ENCODE data around the gene TMEM134.

- no peak for TF ChIP-seq CTCF (IDR thresholded peaks at IDR 0.05; ENCODE audit: extremely low read depth in 1 of 2, insufficient read depth in 1 of 2, low read depth in 1 of 2, low read length in 2 of 2)
- no peak for TF ChIP-seq POLR2A (IDR thresholded peaks at IDR 0.05; ENCODE audit: low read depth, low read length)
- TF ChIP-seq FOS (IDR thresholded peaks at IDR 0.05; ENCODE audit: borderline replicate concordance, insufficient read depth, low read length): no peak
- no peak for TF ChIP-seq POLR2AphosphoS5 (IDR thresholded peaks at IDR 0.05; ENCODE audit: insufficient read depth, low read depth, low read length)
- no peak for TF ChIP-seq EZH2 (IDR thresholded peaks at IDR 0.05; ENCODE audit: borderline replicate concordance, low read depth, low read length, severe bottlenecking)
Observed at GRCh38 chr11:67486481-67487195, 17.6 kb upstream of the TMEM134 start.
